SK-N-SH treated with all-trans-retinoic acid at 6 μM for 48 hours (cell line): Measurements from ENCODE around the gene ZNF70.

Experiments used
- ARNTL ChIP-seq: fragments of 450-650 bp; formaldehyde crosslinking; IDR thresholded peaks from 2 replicates; pipeline ENCODE4 v1.5.0; 2020; ENCODE audit warnings: low read depth, mild to moderate bottlenecking, moderate library complexity, borderline replicate concordance
- BACH2 ChIP-seq: fragments of 250-450 bp; sonication (Bioruptor Pico); IDR thresholded peaks from 2 replicates; pipeline ENCODE4 v1.9.0; 2021; ENCODE audit warnings: mild to moderate bottlenecking, borderline replicate concordance
- CREB5 ChIP-seq: fragments of 250-450 bp; sonication (Bioruptor Pico); IDR thresholded peaks from 2 replicates; pipeline ENCODE4 v1.5.1; 2020; ENCODE audit warnings: low read depth, mild to moderate bottlenecking, moderate library complexity
- CSDC2 ChIP-seq: fragments of 250-450 bp; sonication (Bioruptor Pico); IDR thresholded peaks from 2 replicates; pipeline ENCODE4 v1.5.0; 2020; ENCODE audit warnings: mild to moderate bottlenecking, moderate library complexity
- CSRNP3 ChIP-seq: fragments of 250-450 bp; sonication (Bioruptor Pico); IDR thresholded peaks from 2 replicates; pipeline ENCODE4 v1.5.1; 2021; ENCODE audit warnings: mild to moderate bottlenecking, moderate library complexity
- ESRRG ChIP-seq: fragments of 250-450 bp; sonication (Bioruptor Pico); IDR thresholded peaks from 2 replicates; pipeline ENCODE4 v1.6.1; 2021; ENCODE audit warnings: mild to moderate bottlenecking
- ISL1 ChIP-seq: fragments of 250-450 bp; sonication (Bioruptor Pico); IDR thresholded peaks from 2 replicates; pipeline ENCODE4 v2.1.2; 2022; ENCODE audit warnings: mild to moderate bottlenecking, moderate library complexity
- PATZ1 ChIP-seq: fragments of 250-450 bp; sonication (Bioruptor Pico); IDR thresholded peaks from 2 replicates; pipeline ENCODE4 v1.8.0; 2020; ENCODE audit warnings: mild to moderate bottlenecking, moderate library complexity, borderline replicate concordance
- RARB ChIP-seq: fragments of 250-450 bp; sonication (Bioruptor Pico); IDR thresholded peaks from 2 replicates; pipeline ENCODE4 v1.8.0; 2021; ENCODE audit warnings: mild to moderate bottlenecking, moderate library complexity
- TOX ChIP-seq: fragments of 250-450 bp; sonication (Bioruptor Pico); IDR thresholded peaks from 2 replicates; pipeline ENCODE4 v1.8.0; 2021; ENCODE audit warnings: mild to moderate bottlenecking, moderate library complexity, borderline replicate concordance
- ZC3H10 ChIP-seq: fragments of 250-450 bp; sonication (Bioruptor Pico); IDR thresholded peaks from 2 replicates; pipeline ENCODE4 v1.5.1; 2021; ENCODE audit warnings: mild to moderate bottlenecking, moderate library complexity
- ZFP3 ChIP-seq: fragments of 250-450 bp; sonication (Bioruptor Pico); IDR thresholded peaks from 2 replicates; pipeline ENCODE4 v1.5.0; 2020; ENCODE audit warnings: mild to moderate bottlenecking, moderate library complexity
- ZFP30 ChIP-seq: fragments of 450-650 bp; formaldehyde crosslinking; IDR thresholded peaks from 2 replicates; pipeline ENCODE4 v1.5.0; 2022; ENCODE audit warnings: mild to moderate bottlenecking, moderate library complexity
- ZNF8 ChIP-seq: fragments of 450-650 bp; formaldehyde crosslinking; IDR thresholded peaks from 2 replicates; pipeline ENCODE4 v1.5.0; 2020; ENCODE audit warnings: mild to moderate bottlenecking, moderate library complexity

GRCh38 chr22:23780146-23780748, 29.3 kb upstream of the ZNF70 start:
- TF ChIP-seq ESRRG (CRISPR knock-in tag) (no peak), BACH2 (no peak), PATZ1 (CRISPR knock-in tag) (no peak), RARB (CRISPR knock-in tag) (no peak), CSDC2 (CRISPR knock-in tag) (no peak), ISL1 (CRISPR knock-in tag) (no peak), CREB5 (no peak), ZFP30 (CRISPR knock-in tag) (no peak), ARNTL (CRISPR knock-in tag) (no peak), CSRNP3 (CRISPR knock-in tag) (no peak), ZNF8 (no peak), ZC3H10 (CRISPR knock-in tag) (no peak), ZFP3 (CRISPR knock-in tag) (no peak), TOX (CRISPR knock-in tag) (no peak)
